NCI-H187 treated with DMSO at 0.1 percent for 48 hours (cell line): ENCODE data around the gene PGBD5.
A peak's percentile ranks its signal among the peaks of the same experiment; 100 is the strongest.

Experiments
- DNase-seq: peaks from one replicate; lab custom pipeline; 2025; lab: John Stamatoyannopoulos, UW

The PGBD5 gene

DNA sequence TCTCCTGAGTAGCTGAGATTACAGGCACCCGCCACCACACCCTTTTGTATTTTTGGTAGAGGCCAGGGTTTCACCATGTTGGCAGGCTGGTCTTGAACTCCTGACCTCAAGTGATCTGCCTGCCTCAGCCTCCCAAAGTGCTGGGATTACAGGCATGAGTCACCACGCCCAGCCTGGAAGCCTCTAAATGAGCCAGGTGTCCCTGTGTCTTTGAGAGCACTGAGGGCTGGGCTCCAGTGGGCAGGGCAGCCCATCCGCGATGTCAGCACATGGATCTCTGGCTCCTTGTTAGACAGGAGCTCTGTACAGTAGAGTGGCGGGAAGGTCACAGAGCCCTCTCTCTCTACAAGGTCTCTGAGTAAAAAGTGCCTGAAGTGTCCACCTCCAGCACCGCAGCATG is 124.3 kb downstream of the PGBD5 start:
- no peak for DNase-seq

- DNase-seq = no peak
These were observed 124.8 kb downstream of the PGBD5 start for GRCh38 chr1:230301322-230301721.

DNA sequence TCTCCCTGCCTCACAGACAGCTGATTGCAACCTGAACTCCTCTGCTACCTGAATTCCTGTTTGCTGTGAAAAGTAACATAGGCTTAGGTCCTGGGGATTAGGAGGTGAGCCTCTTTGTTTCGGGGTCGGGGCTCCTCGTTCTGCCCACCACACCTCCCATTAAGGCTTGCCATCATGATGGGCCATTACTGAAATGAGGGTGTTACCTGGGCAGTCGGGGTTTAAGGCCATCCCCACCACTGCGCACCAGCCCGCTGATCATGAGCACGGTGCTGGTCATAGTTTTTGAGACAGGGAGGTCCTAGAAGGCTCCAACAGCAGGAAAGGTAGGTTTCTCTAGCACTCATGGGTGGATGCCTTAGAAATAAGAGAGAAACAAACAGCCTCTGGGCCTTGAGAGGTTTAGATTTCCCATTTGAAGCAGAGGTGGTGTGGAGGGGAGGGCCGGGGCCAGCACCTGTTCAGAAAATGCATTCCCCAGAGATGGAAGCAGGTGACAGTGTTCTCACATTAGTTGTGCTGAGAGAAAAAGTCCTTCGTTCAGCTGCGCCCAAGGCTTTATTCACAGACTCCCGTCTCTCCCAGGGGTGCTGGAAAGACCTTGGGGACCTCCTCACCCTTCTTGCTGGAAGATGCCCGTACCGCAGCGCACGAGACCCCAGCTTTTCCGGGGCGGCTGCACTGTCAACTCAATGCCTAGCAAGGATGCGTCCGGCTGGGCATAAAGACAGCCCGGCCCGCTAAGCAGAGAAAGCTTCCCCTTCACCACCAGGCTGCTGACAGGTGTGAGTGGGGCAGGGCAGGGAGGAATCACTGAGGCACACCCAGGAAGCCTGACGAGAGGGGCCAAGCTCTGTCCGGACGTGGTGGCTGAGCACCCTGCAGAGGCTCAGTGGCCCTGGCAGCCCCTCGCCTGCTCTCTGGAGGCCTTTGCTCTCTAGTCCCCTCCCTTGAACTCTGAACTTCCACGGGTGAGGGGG is 125.5 kb downstream of the PGBD5 start:
- peak; percentile 54 for DNase-seq

GRCh38 chr1:230299191-230300006 is 126.7 kb downstream of the PGBD5 start:
- DNase-seq = no peak

- DNase-seq = no peak
These were observed 130.8 kb downstream of the PGBD5 start for GRCh38 chr1:230295367-230295766.

GRCh38 chr1:230293390-230293700 is 132.8 kb downstream of the PGBD5 start:
- no peak for DNase-seq

DNA sequence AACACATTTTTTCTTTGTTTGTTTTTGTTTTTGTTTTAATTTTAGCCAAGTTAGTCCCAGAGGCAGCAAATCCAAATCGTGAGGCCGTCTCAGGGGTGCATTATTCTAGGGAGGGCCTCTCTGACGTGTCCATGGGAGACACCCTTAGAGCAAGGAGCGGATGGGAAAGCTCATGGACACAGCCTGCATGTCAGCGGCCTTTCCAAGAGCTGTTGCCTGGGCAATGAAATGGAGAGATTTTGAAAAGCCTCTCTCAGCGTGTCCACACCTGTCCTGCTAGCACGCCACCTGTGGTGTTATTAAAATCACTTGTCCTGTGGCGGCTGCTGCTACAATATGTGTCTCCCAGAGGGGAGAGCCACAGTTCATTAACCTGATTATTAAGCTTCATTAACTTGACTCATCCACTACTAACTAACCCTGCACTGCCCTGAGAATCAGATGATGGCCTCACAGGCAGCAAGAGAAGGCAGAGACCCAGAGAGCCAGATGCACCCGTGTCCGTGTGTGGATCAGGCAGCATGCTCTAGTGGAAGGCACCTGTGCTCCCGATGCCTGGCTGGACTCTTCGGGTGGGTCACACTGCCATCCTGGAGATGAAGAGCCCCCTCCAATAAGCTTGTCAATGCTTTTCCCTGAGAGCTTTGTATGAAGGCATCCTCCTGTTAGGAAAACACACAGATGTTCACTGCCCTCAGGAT is 133.3 kb downstream of the PGBD5 start:
- no peak for DNase-seq

DNA sequence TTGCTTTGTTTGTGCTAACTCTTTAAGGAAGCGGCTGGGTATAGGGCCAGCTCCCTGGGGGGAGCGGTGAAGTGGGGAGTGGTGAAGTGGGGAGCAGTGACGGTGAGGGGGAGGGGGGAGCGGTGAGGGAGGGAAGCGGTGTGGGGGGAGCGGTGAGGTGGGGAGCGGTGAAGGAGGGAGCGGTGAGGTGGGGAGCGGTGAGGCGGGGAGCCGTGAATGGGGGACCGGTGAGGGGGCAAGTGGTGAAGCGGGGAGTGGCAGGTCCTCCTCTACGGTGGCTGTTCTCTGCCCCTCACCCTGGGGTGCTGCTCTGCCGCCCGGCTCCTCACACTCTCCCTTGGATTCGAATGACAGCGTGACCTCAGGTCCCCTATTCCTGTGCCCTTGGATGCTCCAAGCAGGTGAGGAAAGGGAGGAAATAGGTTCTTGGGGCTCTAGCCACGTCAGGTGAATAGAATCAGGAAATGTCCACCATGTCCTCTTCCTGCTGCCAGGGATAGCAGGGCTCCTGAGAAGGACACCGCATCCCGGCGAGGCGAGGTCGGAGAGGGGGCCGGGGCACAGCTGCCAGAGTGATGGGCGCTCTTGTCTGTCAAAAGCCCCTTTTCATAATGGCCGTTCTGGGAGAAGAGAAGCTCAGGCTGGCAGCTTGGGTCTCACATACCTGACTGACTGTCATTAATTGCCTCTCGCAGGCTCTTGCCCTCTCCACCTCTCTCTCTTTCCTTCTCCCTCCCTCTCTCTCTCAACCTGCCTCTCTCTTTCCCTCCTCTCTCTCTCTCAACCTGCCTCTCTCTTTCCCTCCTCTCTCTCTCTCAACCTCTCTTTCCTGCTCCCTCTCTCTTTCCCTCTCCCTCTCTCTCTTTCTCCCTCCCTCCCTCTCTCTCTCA is 134.2 kb downstream of the PGBD5 start:
- DNase-seq = no peak

DNA sequence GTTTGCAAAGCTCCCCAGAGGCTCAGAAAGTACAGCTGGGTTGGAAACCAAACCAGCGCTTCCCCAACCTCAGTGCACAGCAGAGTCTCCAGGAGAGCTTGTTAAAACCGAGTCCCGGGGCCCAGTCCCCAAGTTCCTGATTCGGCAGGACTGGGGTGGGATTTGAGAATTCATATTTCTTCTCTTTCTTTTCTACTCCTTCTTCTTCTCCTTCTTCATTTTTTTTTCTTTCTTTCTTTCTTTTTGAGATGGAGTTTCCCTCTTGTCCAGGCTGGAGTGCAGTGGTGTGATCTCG is 136.8 kb downstream of the PGBD5 start:
- no peak for DNase-seq

DNA sequence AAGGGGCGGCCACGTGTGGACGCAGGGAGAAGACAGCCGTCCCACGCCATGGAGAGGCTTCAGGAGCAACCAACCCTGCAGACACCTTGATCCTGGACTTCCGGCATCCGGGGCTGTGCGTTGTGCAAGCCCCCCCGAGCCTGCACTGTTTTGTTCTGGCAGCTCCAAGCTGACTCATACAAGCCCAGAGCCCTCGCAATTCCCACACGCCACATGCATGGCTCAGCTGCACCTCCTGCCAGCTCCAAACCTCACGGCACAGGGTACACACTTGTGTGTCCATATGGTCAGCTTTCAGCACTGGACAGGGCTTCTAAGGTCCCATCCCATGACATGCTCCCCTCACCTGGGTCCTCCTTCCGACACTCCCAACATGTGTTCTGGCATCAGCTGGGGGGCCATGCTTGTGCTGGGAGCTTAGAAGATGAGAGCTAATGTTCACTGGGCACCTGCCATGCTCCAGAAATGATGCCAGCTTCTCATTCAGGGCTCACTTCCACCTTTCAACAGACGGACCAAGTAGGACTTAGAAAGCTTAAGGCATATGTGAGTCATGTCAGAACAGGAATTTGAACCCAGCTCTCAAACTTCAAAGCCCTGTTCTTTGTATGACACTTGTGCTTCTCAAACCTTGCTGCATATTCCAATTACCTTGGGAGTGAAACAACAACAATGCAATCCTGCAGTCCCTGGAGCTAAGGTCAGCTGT is 137.3 kb downstream of the PGBD5 start:
- no peak for DNase-seq

DNA sequence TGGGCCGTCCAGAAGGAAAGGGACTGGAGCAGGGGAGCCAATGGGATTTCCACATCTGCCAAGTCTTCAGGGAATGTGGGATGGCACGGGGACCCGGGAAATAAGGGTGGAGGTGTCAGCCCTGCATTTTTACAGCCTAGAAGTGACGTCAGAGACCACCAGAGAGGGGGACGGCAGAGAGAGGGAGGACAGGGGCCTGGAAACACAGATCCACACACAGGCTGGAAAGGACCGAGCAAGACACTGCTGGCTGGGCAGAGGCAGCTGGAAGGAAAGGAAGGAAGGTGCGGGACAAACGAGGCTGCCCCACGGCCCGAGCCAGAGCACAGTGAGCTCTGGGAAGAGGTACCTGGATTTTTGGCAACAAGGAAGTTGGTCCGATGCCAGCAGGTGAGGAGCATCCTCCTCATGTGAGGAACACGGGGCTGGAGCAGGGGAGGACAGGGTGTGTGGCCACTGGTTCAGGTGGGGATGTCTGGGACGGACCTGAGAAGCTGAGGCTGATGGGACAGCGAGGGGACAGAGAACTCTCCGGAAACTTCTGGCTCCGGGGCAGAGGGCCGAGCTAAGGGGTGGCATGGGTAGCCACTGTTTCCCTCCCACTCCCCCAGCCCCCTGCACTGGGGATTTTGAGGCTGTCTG is 138.3 kb downstream of the PGBD5 start:
- DNase-seq = no peak

GRCh38 chr1:230286890-230287269 is 139.3 kb downstream of the PGBD5 start:
- no peak for DNase-seq

- DNase-seq = no peak
These were observed 139.8 kb downstream of the PGBD5 start for GRCh38 chr1:230286166-230286889.

DNA sequence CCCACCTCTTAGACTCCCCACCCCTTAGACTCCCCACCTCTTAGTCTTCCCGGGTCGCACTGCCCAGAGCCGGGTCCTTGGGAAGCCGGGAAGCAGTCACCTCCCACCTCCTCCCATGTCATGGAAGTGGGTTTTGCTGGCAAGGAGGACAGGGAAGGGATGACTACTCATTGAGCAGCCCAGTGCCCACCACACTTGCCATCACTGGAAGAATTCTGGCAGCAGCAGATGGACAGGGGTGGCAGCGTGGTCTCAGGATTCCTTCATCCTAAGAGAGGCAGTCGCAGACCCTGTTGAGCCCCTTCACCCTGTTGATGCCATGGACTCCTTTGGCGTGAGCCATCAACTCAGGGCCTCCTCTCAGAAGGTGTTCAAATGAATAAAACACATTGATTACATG is 140.8 kb downstream of the PGBD5 start:
- DNase-seq = no peak

DNA sequence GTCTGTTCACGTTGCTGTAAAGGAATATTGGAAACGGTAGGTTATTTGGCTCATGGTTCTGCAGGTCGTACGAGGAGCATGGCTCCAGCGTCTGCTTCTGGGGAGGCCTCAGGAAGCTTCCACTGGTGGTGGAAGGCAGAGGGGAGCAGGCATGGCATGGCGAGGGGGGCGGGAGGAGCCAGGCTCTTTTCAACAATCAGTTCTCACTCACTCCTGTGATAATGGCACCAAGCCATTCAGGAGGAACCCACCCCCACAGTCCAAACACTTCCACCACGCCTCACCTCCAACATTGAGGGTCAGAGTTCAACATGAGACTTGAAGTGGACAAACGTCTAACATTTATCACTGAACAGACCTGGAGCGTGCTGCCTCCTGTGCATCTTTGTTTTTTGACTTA is 141.2 kb downstream of the PGBD5 start:
- DNase-seq = no peak

DNA sequence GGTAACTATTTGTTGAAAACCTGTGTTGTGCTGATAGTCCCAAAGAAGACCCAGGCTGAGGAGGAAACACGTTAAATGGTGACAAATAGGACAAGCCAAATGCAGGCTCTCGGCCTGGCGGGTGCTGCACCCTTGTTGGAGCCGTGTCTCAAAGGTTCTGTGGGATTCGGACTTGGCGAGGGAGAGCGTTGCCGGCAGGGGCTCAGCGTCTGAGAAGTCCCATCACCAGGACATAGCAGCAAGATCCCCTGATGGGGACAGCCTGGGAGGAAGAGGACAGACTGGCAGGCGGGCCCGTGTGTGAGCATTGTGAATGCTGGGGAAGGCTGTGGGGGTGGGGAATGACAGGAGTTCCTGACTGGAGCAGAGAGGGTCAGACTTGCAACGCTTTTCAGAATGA is 142.5 kb downstream of the PGBD5 start:
- DNase-seq = no peak

GRCh38 chr1:230282157-230282556 is 144.0 kb downstream of the PGBD5 start:
- no peak for DNase-seq

GRCh38 chr1:230281556-230281955 is 144.6 kb downstream of the PGBD5 start:
- no peak for DNase-seq

GRCh38 chr1:230280906-230281413 is 145.2 kb downstream of the PGBD5 start:
- DNase-seq = no peak
